HG03196 (cell line): ENCODE measurements around the gene DUSP8.
"Not testable (repeated sequence)": the region's sequence is repeated elsewhere in the genome, so short reads cannot be mapped to it uniquely, and the experiment has no call there.

Experiments used
- ATAC-seq: cut with Tn5 transposase; IDR thresholded peaks from one replicate; pipeline ENCODE4 v1.9.1; 2021; ENCODE audit not compliant: unreplicated experiment

DUSP8 gene

DNA sequence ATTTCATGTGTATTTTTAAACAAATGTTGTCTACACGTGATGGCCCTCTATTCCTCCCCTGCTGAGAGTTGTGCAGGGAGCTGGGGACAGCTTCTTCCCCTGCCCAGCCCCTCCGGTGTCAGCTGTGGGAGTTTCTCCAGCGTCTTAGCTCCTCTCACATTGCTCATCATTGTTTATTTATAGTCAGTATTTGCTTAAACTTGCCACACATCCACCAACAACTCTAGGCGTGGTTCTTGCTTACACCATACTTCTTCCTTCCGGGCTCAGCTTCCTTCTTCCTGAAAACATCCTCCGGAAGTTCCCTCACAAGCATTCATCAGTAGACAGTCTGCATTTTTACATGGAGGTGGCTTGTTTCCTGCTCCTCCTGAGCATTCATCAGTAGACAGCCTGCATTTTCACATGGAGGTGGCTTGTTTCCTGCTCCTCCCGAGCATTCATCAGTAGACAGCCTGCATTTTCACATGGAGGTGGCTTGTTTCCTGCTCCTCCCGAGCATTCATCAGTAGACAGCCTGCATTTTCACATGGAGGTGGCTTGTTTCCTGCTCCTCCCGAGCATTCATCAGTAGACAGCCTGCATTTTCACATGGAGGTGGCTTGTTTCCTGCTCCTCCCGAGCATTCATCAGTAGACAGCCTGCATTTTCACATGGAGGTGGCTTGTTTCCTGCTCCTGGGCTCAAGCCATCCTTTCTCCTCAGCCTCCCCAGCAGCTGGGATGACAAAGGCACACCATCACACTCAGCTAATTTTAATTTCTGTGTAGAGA lies 17.3 kb upstream of the DUSP8 start:
- ATAC-seq, result not testable (repeated sequence)

DNA sequence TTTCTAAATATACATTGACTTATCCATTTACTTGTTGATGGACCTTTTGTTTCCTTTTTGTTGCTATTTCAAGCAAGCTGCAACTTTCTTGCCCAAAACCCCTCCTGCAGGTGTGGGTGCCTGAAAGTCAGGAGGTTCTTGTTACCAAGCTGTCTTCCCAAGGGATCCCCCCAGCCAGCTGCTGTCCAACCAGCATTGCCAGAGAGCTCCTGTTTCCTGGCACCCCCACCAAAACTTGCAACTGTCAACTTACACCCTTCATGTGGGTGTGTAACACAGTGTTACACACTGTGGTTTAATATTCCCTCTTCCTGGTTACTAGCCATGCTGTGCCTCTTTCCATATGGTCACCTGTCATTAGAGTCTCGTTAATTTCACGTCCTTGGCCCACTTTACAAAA lies 14.6 kb upstream of the DUSP8 start:
- no peak for ATAC-seq

DNA sequence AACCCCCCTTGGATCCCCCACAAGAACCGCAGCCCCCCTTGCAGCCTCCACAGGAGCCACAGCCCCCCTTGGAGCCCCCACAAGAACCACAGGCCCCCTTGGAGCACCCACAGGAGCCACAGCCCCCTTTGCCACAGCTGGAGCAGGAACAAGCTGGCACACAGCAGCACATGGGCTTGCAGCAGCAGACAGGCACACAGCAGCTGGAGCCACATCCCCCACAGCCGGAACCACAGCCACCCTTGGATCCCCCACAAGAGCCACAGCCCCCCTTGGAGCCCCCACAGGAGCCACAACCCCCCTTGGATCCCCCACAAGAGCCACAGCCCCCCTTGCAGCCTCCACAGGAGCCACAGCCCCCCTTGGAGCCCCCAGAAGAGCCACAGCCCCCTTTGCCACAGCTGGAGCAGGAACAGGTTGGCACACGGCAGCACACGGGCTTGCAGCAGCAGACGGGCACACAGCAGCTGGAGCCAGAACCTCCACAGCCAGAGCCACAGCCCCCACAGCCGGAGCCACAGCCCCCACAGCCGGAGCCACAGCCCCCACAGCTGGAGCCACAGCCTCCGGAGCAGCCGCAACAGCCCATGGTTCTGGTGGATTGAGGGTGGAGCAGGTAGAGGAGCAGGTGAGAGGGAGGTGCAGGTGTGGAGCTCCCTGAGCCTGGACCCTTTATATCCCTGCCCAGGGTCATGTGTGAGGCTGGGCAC lies 12.7 kb upstream of the DUSP8 start, which contains the start of gene KRTAP5-1:
TSS of gene KRTAP5-1 (minus strand) at position 623 of the 710 bp plus-strand sequence. CDS start at position 589, 34 bp downstream.
- not testable (repeated sequence) for ATAC-seq

DNA sequence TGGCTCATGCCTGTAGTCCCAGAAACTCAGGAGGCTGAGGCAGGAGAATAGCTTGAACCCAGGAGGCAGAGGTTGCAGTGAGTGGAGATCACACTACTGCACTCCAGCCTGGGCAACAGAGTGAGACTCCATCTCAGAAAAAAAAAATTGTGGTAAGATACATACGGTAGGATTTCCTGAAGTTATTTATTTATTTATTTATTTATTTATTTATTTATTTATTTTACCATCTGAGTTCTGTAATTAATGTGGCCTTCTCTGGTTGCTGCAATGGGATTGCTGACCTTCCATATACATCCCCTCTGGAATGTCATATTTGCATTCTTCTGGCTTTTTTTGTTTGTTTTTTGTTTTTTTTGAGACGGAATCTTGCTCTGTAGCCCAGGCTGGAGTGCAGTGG lies 10.8 kb upstream of the DUSP8 start:
- not testable (repeated sequence) for ATAC-seq

DNA sequence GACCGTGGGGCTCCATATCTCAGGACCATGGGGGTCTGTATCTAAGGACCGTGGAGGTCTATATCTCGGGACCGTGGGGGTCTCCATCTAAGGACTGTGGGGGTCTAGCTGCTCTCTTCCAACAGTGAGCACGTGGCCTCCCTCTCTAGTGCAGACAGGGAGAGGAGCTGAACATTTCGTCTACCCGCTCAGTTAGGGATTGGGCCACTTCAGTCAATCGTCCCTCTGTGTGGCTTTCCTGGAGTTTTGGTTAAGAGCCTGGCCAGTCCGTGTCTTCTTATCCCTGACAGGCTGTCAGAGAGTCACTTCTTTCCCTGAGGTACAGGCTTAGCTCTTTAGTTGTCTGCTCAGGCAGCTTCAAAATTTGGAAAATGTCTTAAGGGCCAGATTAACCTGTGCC lies 9.9 kb upstream of the DUSP8 start:
- no peak for ATAC-seq

DNA sequence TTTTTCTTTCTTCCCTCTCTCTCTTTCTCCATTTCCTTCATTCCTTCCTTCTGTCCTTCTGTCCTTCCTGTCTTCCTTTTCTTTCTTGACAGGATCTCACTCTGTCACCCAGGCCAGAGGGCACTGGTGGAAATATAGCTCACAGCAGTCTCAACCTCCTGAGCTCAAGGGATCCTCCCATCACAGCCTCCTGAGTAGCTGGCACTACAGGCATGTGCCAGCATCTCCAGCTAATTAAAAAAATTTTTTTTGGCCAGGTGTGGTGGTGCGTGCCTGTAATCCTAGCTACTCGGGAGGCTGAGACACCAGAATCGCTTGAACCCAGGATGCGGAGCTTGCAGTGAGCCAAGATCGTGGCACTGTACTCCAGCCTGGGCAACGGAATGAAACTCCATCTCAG lies 4.8 kb upstream of the DUSP8 start:
- ATAC-seq, result no peak

DNA sequence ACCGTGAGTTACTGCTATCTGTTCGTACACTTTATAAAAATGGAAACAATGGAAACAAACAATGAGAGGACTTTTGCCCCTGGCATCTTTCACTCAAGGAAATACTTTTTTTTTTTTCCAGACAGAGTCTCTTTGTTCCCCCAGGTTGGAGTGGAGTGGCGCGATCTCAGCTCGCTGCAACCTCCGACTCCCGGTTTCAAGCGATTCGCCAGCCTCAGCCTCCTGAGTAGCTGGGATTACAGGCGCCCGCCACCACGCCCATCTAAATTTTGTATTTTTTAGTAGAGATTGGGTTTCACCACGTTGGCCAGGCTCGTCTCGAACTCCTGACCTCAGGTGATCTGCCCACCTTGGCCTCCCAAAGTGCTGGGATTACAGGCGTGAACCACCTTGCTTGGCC lies 3.7 kb upstream of the DUSP8 start:
- not testable (repeated sequence) for ATAC-seq

DNA sequence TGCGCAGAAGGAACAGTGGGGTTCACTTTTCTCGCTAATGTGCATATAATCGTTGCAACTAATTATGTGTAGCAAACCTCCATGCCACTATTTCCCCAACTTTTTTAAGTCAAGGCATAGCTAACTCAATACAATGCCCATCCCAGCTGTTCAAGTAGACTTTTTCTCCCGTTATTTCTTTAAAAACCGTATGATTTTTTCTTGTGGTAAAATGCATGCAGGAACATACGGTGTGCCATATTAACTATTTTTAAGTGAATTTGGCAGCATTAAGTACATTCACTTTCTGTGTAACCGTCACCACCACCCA lies 2.8 kb upstream of the DUSP8 start:
- no peak for ATAC-seq

DNA sequence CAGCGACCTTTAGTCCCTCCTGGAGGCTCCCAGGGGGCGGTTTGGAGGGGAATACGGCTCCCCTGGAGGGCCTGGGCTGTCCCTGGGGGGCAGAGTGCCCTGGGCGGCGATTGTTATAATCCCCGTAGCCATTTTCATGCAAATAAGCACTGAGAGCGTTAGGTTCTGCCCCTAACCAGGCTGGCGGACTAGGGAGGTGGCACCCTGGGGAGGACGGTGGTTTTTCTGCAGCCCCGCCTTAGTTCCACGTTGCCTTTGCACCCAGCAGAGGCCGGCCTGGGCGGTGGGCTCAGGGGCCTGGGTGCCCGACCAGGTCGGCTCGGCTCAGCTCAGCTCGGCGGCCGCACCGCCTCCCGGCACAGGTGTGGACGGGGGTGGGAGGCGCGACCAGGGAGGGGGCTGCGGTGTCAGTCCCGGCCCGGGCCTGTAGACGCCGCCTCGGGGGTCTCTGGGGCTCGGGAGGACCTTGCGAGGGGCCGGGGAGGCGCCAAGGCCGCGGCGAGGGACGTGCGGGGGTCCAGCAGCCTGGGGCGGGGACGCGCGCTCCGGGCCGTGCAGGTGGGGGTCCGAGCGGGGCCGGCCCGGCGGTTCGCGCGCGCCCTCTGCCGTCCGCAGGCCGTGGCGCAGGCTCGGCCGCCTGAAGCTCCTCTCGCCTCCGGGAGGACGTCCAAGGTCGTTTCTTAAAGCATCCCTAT lies 2.3 kb upstream of the DUSP8 start:
- no peak for ATAC-seq

DNA sequence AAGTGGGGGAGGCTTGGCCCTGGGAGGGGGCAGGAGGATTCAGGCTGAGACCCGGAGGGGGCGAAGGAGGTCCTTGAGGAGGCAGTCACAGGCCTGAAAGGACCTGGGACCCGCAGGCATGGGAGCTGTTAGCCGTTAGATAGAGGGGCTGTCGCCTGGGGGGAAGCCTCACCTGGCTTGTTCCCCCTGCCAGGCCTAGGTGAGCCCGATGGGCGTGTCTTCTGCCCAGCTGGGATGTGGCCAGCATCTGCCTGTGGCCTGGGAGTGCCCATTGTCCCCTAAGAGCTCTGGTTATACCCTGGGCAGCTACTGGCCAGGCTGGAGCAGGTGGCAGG lies 1.8 kb upstream of the DUSP8 start:
- no peak for ATAC-seq

DNA sequence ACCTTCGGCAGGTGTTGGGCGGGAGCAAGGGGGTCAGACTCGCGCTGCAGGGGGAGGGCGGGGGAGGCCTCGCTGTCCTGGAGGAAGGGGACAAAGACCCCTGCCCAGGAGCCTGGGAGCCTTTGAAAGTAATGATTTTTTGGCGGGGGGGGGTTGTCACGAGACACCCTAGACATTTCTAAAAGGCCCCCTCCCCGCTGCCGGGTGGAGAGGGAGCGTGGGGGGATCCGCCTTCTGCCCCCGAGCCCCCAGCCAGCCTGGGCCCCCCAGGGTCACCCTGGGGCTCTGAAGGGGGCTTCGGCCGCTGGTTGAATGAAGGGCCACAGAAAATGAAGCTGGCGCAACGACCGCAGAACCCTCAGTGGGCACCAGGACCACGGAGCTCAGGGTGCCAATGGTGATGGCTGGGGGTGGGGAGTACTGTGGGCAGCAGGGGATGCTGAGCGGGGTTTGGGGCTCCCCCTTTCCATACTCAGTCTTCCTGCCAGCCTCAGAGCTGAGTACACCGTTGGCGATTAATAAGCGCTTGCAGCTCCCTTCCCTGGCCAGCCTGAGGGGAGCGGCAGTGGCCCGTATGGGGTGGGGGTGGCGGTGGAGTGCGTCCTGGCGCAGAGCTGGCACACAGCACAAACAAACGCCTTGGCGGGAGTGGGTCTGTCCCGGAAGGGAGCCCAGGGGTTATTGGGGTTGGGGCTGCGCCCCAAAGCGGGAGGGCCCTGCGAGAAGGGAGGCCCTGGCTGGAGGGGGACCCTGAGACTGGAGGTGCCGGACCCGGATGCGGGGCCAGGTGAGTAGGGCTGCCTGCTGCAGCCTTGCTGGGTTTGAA lies 1.2 kb upstream of the DUSP8 start:
- no peak for ATAC-seq

DNA sequence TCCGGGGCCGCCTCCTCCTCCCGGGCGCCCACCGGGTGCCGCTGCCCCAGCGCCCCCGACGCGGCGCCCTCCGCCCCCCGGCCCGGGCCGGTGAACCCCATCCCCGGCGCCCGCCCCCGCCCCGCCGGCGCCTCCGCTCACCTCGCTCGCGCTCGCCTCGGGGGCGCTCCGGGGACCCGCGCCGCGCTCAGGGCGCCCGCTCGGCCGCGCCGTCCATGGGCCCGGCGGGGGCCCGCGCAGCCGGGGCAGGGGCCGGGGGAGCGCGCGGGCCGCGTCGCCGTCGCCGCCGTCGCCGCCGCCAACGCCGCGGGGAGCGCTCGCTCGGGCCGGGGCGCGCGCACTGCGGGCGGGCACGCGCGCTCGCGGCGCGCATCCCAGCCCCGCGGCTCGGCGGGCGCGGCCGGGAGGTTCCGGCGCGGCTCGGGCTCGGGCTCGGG lies 293 bp downstream of the DUSP8 start:
- ATAC-seq, result no peak

DNA sequence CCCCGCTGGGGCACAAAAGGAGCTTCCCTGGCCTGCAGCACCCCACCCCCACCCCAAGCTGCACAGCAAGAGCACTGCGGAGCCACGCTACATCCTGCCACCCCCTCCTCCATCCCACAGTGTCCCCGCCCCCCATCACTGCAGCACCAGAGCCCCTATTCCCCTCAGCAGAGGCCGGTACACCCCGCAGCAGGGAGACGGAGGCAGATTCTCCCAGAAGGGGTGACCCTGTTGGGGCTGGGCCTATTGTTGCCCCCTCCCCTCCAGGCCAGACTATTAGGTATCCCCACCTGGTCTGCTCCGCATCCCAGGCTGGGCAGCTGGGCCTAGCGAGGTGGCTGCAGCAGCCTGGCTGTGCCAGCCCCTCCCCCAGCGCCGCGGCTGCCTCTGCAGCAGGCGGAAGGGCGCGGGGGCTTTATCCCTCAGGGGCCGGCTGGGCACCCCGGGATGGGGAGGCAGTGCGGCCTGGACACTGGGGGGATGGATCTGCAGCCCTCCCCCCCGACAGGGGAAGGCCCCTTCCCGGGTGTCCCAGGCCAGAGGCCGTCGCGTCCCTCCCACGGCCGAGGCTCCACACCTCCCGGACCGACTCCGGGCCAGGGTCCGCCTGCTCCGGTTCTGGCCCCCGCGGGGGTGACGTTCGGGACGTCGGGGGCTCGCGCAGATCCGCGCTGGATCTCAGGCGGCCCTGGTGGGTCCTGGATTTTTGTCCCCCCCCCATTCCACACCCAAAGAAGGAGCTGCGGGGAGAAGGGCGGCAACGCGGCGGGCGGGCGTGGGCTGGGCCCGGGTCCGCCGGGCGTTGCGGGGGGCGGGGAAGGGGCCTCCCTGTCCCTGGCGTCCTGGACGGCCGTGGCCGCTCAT lies 943 bp downstream of the DUSP8 start:
- no peak for ATAC-seq

DNA sequence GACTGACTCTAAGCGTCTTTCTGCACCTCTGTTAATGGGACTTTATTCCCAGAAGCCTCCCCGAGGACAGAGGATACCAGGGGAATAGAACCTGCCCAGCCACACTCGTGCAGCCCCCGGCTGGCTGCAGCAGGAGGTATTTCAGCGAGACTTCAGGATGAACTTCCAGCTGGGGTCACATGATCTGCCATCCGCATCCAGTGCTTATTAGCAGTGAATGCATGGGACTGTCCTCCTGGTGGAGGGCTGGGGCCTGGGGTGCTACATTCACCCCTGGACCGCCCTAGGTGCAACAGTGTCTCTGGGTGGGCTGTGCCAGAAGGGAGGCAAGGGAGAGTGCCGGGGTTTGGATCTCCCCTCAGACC lies 1.6 kb downstream of the DUSP8 start:
- ATAC-seq, result no peak

DNA sequence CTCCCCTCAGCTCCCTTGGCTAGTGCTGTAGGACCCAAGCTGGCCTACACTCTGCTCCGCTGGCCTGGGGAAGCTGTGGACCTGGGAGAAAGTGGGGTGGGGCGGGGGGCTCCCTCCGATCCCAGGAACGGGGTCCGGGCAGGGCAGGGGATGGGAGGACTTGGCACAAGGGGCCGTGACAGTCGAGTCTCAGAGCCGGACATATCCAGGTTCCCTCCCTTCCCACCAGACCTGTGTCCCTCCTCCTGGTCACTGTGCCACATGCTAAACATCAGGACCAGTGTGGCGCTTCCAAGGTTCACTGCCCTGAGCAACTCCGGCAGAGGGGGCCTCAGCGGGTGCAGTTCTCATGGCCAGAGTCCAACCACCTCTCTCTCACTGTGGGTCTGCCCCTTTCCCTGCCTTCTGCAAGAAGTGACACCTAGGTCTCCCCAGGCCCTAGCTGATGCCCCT lies 2.0 kb downstream of the DUSP8 start:
- no peak for ATAC-seq

DNA sequence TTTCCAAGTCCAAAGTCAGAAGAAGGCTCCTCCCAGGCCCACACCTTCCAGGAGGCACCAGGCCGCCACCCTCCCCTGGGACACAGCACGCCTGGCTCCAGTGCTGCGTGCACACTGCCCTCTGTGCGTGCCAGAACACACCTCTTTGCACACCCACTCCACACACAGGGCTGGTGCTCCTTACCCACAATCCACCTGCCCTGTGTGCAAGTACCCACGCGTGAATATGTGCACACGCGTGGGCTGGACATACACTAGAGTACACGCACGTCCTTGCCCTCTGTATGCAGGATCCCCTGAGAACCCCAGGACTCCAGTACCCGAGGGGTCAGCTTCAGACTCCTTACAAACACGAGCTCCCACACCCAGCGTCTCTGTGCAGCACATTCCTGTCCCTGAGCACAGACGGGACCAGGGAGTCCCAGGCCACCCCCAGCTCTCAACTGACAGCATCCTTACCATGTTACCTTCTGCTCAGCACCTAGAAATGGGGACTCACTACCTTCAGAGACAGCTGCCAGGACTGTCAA lies 2.8 kb downstream of the DUSP8 start:
- ATAC-seq, result no peak

DNA sequence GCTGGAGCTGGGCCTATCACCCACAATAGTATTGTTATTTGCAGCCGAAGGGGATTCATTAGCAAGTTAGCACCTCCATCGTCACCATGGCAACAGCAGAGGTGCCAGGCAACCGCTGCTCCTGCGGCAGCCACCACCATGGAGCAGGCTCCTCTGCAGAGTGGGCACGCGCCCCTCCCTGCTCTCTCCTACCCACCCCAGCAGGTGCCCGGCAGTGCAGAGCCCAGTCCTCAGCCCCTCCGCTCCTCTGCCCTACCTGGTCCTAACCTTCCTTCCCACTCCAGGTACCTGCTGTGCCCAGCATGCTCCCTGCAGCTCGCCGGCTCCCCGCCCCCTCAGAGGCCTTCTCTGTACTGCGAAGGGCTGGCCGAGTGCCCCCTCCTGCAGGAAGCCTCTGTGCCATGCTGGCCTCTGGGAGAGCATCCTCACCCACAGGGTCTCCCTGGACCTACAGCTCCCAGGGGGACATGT lies 3.6 kb downstream of the DUSP8 start:
- no peak for ATAC-seq

DNA sequence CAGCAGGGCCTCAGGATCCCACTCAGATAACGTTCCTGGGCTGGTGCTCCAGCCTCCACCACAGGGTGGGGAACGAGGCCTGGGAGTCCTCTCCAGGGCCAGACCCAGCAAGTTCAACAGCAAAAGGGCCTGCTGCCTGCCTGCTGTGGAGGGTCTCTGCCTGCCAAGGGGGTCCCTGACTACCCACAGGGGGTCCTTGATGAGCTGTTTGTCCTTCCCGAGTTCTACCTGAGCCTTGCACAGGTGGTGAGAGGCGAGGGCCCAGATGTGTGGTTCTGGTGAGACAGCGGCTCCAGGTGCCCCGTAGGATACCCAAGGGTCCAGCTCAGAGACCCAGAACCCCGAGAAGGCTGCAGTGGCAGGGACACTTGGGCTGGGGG lies 4.4 kb downstream of the DUSP8 start:
- no peak for ATAC-seq

DNA sequence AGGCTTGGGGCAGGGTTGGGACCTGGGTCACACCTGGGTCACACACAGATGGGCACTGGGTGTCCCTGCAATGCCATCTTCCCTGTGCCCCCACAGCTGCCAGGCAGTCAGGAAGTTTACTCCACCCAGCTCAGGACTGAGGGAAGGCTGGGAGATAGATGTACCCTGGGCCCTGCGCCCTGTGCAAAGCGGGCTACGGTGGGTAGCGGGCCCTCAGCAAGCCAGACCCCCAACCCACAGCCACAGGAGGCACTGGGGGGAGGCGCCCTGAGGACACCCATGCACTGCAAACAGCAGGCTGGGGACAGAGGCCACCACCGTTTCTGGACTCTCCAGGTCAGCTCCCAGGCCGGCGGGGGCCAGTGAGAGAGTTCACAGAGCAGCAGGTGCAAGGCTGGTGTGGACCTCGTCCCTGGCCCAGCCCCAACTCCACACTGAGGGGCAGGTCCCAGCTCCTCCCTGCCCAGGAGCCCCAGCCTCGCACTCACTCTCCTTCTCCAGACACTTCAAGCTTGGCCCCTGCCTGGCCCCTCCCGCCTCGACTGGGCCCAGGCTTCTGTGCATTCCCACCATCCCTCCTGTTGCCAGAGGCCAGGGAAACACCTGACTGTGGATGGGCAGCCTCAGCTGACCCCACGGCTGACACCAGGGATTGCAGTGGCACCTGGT lies 4.9 kb downstream of the DUSP8 start:
- ATAC-seq, result no peak
